Activated CD8-positive, alpha-beta memory T cell treated with anti-CD3 and anti-CD28 coated beads, Interleukin-2, amount 50 U/mL, for 4 hours (primary cell): Measurements from ENCODE around the gene BLCAP.
"Not testable (repeated sequence)": the region's sequence is repeated elsewhere in the genome, so short reads cannot be mapped to it uniquely, and the experiment has no call there.

ENCODE experiments used
- DNase-seq: peaks from one replicate; pipeline ENCODE4 v3.0.0-alpha.2; 2020

Gene BLCAP

DNA sequence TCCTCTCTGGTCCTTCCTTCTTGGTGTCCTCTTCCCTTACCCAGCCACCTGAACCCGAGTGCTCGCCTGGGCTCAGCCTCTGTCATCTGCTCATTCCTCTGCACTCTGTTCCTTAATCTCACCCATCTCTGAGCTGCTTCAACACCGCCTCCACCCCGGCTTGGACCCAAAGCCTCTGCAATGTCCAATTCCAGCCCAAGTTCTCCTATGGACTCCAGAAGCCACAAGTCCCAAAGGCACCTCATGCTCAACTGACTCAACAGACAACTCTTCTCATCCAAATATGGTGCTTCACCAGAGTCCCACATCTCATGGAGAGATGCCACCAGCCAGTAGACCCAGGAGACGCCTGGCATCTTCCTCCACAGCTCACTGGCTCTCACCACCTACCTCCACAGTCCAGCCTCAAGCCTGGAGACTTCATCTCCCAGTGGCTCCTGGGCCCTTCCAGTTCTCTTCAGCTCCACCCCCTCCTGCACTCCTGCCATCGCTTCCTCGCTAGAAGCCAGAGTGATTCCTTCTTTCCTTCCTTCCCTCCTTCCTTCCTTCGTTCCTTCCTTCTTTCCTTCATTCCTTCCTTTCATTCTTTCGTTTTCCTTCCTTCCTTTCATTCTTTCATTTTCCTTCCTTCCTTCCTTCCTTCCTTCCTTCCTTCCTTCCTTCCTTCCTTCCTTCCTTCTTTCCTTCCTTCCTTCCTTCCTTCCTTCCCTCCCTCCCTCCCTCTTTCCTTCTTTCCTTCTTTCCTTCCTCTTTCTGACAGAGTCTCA lies 47.6 kb downstream of the BLCAP start:
- no peak for DNase-seq

DNA sequence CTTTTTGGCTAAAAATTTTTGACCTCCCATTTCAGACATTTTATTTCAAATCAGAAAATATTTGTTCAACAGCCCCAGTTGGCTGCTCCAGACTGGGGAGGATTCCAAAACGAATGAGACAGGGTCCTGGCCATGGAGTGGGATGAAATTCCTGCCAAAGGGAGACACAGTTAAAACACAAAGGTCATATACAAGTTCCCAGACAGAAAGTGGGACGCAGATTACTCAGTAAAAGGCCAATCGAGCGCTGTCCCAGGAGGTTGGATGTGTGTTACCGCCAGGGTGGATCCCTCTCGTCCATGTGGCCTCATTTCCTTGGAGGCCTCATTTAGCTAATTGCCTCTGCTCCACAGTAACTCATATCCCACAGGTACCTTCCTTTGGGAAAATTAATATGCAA lies 48.4 kb downstream of the BLCAP start:
- DNase-seq: no peak

DNA sequence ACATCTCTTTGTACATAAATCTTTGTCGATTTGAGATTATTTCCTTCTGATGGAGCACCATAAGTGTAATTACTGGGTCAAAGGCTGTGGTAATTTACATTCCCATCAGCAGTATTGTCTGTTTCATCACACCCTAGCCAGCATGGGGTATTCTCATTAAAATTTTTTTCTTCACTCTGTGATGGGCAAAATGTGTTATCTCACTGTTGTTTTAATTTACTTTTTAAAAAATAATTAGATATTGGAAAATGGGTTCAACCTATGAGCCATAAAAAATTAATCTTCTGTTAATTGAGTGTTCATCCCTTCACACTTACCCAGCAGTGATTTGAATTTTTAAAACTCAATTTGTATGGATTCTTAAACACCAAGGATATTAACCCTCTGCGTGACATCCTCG lies 50.6 kb downstream of the BLCAP start:
- DNase-seq: no peak

DNA sequence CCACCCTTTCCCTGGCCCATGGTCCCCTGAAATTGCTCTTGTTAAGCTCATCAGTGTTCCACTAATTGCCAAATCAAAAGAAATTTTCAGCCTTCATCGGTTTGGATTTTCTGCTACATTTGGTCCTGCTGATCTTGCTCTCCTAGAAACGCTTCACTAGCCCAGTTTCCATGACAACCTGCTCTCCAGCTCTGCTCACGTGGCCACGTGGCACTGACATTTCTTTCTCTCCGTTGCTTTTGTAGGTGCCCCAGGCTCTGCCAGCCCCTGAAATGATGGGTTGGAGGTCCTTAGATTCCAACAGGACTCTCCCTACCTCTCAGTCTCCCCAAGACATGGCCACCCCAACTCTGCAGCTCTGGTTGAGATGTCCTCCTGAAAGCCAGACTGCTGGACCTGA lies 52.4 kb downstream of the BLCAP start:
- no peak for DNase-seq

DNA sequence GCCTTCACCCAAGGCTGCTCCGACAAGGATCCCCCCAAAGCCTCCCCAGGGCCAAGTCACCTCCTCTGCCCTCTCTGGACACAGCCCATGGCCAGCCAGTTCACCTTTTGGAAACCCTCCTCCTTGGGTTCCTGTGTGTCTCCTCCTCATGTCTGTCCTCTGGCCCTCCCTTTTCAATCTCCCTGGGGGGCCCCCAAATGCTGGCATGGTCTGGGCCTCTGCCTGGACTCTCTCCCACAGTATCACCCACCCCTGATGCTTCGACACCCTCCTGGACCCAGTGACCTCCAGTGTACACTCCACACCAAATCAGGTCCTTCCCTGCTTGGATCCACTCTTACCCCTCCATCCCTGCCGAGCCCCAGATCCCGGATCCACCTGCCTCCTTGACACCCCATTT lies 53.3 kb downstream of the BLCAP start:
- no peak for DNase-seq

DNA sequence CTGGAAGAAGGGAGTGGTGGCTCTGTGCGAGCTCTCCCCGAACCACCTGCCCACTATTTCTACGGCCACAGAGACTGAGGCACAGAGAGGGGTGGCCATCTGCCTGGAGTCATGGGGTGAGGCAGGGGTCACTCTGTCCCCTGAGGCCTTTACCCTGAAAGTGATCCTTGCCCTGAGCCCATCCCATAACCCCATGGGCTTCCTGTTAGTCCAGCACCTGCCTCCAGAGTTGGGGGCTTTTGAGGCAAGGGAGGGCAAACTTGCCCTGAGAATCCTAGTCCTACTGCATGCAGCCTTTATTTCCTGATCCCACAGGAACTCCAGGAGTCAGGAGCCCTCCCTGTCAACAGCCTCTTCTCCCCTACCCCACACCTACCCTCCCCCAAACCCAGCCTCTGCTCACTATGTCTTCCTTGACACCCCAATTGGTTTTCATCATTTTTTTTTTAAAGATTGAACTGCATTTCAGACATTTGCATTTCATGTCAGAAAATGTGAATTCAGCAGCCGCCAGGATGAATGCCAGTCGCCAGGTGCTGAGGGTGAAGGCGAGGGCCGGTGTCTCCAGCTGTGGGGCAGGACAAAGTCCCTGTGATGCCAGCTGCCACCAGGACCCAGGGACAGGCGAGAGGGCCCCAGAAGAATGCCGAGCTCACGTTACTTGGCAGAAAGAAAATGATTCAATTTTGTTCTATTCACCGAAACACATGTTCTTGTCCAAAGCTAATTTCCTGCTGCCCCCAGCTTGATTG lies 54.3 kb downstream of the BLCAP start:
- no peak for DNase-seq

DNA sequence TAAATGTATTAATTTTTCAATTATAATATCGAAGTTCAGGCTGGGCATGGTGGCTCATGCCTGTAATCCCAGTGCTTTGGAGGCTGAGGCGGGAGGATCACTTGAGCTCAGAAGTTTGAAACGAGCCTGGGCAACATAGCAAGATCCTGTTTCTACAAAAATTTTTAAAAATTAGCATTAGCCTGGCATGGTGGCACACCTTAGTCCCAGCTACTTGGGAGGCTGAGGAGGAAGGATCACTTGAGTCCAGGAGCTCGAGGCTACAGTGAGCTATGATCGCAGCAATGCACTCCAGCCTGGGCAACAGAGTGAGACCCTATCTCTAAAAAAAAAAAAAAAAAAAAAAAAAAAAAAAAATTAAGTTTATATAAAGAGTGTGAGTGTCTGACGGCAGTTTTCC lies 55.2 kb downstream of the BLCAP start:
- not testable (repeated sequence) for DNase-seq

DNA sequence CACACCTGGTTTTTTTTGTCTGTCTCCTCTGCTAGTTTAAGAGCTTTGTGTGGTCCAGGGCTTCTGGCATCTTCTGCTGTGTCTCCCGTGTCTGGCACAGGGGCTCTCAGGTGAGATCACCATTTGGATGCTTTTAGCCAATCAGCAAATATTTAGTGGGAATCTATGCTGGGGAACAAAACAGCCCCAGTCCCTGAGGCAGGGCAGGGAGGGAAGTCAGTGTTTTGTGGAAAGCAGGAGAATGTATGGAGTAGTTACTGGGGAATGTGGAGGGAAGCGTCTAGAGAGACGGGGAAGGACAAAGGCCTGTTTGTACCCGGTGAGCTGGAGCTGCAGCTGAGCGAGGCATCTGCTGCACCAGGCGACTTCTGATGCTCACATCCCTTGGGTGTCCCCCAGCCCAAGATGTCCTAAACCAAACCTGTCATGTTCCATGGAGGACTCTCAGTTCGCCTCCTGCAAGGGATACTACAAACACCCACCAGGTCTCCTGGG lies 55.9 kb downstream of the BLCAP start:
- no peak for DNase-seq

DNA sequence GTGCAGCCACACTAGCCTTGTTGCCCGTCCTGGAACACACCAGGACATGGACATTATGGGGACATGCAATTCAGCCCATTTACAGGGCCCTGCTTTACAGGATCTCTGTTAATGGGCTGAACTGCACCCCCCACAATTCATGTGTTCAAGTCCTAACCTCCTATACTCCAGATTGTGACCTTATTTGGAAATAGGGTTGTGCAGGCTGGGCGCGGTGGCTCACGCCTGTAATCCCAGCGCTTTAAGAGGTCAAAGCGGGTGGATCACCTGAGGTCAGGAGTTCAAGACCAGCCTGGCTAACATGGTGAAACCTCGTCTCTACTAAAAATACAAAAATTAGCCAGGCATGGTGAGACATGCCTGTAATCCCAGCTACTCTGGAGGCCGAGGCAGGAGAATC lies 57.5 kb downstream of the BLCAP start:
- DNase-seq: not testable (repeated sequence)

DNA sequence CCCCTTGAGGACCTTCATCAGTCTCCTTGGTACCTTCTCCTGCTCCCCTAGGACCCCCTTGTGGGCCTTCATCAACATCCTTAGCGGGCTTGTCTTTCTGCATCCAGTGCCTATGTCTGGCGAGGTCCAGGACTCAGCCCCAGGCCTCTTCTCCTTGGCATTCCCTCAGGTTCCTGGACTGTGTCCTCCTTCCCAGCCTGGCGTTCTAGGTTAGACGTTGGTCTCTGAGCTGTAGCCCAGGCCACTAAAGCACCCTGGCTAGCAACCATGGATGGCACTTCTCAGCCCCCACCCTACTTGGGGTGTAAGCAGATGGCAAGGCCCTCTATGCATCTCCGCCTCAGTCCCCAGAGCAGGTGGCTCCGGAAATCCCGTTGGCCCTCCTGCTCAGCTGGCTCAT lies 58.1 kb downstream of the BLCAP start:
- DNase-seq: no peak

DNA sequence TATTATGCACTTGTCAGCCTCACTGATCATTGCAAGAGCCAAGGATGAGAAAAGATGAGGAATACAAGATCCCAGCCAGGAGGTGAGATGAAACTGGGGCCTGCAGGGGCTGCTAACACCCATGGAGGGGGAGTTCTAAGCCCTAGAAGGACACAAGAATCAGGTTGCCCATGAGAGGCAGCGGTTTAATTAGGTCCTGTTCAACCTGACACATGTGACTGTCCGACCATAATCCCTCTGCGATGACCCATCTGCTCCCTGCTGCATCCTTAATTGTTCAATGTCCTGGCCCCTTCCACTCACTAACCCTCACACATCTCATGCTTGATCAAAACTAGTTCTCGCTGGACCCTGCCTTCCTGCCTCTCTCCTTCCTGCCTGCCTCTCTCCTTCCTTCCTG lies 58.8 kb downstream of the BLCAP start:
- no peak for DNase-seq
